ENCODE results near the gene MAPKAP1.

The MAPKAP1 gene

DNA sequence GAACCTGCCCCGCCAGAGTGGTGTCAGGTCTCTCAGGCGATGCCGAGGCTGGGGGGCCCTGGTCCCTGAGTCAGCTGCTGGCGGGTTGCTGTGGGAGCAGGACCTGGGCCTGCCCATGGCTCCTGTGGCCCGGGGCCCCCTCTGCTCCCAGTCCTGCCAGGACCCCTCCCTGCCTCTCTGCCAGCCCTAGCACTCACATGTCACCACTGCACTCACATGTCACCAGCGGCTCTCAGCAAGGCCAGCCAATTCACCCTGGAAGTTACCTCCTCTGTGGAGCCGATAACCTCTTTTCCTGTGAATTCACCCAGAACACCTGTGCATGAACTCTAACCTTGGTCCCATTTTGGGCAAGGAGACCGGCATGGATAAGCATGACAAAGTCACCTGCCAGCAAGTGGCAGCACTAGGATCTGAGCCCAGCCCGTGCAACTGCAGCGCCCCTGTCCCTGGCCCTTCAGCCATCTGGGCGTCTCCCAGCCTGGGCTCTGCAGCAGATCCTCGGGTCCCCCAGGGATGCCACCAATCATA lies 275.2 kb downstream of the MAPKAP1 start:
- DNase-seq (ENCODE audit: low read depth), result no peak

DNA sequence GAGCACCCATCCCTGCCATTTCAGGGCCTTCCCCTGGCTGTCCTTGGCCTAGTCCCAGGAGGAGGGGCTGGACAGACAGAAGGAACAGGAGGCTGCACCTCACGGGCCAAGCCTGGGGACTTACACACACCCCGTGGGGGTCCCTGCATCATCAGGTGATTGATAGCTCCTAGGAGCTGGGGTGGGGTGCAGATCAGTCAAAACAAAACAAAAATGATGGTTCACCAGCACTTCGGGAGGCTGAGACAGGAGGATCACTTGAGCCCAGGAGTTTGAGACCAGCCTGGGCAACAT lies 276.0 kb downstream of the MAPKAP1 start:
- DNase-seq (ENCODE audit: low read depth), result no peak

DNA sequence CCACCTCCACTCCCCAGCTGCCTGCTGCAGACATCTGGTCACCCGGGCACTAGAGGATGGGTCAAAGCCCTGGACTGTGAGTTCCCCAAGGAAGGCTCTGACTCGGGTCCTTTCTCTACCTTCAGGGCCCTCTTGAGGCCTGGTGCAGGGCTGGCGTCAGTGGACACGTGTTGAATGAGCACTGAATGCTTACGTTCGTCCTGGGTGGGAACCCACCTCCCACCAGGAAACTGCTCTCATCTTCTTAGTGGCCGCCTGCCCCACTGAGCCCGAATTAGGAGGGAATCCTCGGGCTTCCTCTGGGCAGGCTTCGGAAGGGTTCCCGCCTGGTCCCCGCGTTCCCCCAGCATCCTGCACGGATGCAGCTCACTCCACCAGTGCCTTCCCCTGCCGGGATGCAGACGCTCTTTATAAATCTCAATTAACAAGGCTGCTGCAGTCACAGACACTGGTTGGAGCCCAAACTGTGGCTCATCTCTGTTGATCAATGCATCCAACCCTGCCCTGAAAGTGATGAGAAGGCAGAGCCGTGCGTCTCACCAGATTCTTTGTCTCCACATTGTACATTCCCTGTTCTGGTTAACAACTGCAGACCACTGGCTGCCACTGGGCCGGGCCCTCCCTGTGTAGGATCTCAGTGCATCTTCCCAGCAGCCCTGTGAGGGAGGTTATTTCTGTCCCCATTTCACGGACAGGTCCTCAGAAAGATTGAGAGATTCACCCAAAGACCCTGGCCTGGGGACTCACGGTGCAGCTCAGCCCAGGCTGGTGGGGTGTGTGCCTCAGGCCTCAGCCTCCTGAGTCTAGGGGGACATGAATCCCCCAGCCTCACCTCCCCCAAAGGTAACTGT lies 276.6 kb downstream of the MAPKAP1 start:
- DNase-seq (ENCODE audit: low read depth), result no peak

DNA sequence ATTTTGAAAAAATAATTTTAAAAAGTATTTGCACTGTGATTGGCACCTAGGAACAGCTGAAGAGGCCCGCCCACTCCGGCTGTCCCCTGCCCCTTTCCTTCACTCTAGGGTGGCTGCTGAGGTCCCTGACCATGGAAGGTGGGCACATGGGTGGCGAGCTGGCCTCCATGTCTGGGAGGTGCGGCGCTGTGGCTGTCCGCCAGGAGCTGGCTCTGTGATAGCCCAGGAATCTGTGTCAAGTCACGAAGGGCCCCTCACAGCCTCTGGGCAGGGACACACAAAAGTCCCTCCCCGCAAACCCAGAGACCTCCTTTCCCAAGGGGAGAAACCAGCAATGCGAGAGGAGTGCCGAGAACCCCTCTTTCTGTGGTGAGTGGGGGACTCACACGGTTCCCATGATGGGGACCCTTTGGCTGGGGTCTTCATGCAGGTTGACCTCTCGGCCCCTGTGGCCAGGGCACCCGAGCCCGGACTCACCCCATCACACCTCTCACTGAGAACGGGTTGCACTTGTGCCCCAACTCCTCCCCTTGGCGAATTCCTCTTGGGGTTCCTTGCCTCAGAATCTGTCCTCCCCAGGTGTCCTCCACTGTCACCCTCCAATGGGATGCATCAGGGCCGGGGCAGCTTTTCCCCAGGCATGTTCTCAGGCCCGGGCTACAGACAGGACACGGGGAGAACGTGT lies 277.4 kb downstream of the MAPKAP1 start:
- DNase-seq (ENCODE audit: low read depth), result no peak

DNA sequence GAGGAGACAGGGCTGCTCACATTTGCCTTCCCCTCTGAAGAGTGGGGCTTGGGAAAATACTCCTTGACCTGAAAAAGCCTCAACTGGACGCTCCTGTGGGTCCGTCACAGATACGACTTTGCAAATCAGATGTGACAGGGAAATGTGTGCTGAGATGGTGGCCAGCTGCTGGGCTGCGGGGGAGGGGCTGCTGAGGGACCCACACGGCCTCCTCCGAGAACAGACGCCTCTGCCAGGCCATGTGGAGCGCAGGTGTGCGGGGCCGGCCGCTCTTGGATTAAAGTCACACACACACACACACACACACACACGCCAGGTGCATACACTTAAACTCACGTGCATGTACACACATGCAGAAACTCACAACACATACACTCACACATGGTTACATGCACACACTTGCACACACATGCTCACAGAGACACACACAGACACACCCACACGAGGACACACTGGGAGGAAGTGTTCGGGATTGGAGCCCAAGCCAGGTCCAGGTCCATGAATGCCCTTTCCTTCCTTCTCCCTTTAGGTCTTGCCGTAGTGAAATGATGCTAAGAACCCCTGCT lies 278.0 kb downstream of the MAPKAP1 start:
- DNase-seq (ENCODE audit: low read depth), result no peak

DNA sequence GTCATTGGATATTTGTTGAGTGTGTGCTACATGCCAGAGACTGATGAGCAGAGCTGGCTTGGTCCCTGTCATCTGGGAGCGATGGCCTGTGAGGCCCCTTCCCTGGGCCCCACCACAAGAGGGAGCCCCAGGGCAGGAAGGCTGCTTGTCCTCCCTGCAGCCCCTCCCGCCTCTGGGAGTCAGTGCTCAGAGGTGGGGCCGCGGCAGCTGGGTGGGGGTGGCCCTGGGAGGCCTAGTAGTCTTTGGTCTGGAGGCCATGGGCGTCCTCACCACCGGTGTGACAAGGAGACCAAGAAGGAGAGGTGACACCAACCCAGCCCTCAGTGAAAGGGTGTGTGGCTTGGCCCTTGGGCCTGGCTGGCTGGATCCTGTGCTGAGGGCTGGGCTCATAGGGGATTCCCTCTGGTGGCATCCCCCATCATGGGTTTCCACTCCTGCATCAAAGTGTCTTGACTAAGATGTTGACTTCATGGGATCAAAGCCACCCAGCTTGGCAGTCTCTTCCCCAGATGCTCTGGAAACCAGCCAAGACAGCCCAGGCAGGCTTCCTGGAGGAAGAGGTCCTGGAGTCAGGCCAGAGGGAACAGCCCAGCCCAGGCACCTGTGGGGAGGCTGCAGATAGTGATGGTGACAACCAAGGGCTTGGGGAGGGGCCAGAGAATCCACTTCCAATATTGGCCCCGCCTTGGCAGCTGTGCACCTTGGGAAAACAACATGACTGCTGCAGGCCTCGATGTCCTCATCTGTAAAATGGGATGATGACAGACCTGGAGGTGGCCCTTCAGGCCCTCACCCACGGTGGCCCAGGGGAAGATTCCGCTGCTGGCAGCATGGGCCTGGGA lies 278.7 kb downstream of the MAPKAP1 start:
- DNase-seq (ENCODE audit: low read depth), result peak; percentile 23

DNA sequence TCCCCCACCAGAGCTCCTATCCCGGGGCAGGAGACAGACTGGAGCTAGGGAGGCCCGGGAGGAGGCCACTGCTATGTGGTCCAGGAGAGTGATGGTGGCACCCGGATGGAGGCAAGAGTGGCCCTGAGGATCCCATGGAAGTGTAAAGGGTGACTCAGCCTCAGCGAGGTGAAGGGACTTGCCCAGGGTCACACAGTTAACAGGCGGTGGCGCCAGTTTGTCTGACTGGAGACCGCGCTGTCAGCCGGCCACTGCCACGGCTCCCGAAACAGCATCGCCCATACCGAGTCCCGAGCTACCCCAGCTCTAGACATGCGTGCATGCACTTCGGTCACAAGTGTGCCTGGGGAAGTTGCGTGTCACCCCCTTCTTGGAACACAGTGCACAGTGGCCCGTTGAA lies 279.5 kb downstream of the MAPKAP1 start:
- DNase-seq (ENCODE audit: low read depth), result no peak

DNA sequence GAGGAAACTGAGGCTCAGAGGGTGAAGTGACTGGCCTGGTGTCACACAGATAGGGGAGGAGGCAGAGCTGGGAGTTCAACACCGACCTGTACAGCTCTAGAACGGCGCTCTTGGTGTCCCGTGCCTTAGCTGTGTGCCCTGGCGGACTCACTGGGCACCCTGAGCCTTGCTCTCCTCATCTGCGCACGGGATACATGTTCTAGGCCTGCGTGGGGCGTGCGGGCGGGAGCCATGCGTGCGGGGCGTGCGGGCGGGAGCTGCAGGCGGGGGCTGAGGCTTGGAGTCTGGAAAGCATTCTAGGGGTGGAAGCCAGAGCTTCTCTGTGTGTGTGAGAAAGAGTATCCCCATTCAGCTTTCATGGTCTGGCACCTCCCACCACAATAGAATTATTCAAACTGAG lies 280.1 kb downstream of the MAPKAP1 start:
- no peak for DNase-seq (ENCODE audit: low read depth)

DNA sequence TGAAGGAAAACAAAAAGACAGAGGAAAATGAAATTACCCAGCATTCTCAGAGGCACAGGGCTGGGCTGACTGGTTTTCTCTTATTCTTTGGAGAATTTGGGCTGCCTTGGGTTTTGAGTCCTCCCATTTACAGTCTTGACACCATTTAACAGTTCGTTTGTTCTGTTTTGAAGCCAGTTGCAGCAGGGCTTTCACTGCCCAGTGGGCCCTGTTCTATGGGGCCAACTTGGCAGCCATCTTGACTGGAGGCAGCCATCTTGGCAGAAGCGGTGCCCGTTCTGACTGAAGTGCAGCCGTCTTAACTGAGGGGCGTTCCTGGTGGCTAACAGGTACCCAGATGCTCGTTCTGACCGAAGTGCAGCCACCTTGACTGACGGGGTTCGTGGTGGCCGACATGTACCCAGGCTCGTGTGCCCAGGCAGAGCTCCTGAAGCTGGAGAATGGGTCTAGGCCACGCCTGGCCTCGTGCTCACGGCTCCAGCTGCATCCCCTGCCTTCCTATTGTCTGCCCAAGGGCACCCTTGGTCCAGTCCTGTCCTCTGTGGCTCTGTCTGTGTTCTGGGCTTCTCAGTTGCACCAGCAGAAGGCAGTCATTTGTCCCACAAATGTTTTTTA lies 281.0 kb downstream of the MAPKAP1 start:
- no peak for DNase-seq (ENCODE audit: low read depth)

DNA sequence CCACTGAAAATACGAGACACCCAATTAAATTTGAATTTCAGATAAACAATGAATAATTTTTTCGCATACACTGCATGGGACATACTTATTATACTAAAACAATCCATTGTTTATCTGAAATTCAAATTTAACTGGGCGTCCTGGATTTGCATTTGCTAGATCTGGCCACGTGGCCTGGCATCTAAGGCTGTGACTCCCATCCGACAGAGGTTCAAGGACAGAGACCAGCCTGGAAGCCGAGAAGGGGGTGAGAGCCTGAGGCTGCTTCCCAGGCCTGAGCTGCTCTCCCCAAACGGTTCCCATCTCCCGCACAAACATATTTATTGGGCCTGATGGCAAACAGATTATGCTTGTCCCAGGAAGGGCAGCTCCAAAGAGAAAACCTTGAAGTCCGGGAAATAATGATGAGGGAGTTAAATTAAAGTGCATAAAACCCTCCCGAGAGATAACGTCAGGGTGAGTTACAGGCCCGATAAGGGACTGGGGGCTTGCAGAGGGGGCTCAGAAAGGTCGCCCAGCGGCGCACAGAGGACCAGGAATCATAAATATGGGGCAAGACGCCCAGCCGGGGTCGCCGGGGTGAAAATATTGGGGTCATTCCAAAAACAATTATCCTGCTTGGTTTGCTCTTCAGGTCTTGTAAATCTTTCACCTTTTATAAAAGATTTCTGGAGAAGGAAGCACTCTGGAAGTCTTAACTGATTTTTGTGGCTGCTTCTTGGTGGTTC lies 281.7 kb downstream of the MAPKAP1 start:
- DNase-seq (ENCODE audit: low read depth), result no peak

DNA sequence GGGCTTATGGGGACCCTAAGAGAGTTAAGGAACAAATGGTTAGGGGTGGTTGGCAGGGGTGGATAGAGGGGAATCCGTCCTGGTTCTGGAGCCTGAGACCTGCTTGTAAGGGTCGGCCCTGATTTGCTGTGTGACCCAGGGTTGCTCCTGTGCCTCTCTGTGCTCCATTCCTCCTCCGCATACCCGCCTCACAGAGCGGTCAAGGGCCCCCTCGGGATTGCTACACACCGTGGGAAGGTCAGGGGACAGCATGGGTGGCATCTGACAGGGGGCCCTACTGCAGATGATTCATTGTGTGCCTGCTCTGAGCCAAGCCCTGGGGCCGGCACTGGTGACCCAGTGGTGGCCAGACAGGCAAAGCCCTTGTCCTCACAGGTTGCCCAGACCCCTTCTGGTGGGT lies 283.0 kb downstream of the MAPKAP1 start:
- no peak for DNase-seq (ENCODE audit: low read depth)

DNA sequence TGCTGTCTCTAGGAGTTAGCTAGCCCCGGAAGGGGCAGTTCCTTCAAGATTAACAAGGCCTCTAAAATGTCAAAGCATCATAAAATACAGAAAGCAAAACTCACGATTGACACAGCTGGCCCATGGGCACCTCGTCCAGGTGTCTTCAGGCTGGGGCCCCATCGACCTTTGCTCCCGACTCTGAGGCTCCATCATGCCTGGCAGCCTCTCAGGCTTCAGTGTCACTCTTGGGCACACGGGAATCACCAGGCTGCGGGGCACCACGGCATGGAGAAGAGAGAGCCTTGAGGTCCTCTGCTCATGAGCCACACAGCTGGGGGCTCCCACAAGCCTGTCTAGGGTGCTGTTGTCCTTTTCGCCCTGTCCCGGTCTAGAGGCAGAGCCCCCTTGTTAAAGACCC lies 284.2 kb downstream of the MAPKAP1 start:
- DNase-seq (ENCODE audit: low read depth), result no peak

DNA sequence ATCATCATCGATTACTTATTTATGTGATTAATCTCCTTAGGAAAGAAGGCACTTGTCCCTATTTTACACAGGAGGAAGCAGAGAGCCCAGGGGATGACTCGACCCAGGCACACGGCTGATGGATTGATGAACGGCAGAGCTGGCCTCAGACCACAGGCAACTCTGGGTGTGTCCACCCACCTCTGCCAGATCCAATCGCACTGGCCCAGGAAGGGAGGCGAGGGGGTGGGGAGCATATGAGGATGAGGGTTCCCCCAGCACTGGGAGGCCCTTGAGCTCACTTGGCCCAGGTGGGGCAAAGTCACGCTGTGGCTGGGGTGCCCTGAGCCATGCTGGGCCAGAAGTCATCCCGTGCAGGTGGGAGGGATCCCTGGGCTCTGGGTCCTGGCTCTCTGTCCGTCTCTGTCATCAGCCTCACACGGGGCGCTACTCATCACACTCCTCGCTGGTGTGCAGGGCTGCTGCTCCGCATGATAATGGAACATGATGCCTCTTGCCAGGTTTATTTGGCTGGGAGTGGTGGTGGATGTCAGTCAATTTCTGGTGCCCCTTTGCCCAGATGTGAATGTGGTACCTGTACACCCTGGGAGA lies 285.3 kb downstream of the MAPKAP1 start:
- no peak for DNase-seq (ENCODE audit: low read depth)

DNA sequence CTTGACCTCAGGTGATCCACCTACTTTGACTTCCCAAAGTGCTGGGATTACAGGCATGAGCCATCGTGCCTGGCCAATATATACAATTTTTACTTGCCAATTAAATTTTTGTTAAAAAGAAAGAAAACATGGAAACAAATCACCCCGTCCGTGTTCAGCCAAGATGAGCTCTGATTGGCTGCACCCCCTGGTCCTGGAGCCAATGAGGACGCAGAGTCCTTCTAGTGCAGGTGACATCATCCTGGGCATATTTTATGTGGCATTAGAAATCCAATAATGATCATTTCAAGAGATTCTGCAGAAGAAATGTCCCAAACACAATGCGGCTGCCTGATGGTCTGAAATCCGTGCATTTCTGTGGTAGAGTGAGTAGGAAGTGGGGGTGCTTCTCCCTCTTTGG lies 285.8 kb downstream of the MAPKAP1 start:
- DNase-seq (ENCODE audit: low read depth), result no peak

DNA sequence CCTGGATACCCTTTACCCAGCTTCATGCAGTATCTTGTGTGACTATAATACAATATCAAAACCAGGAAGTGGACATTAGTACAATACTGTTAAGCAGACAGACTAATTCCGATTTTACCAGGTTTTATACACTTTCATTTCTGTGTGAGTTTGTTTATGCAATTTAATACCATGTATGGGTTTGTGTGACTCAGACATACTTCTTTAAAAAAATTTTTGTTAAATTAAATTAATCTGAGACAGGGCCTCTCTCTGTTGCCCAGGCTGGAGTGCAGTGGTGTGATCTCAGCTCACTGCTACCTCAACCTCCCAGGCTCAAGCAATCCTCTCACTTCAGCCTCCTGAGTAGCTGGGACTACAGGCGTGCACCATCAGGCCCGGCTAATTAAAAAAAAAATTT lies 288.6 kb downstream of the MAPKAP1 start:
- peak; percentile 33 for DNase-seq (ENCODE audit: low read depth)

DNA sequence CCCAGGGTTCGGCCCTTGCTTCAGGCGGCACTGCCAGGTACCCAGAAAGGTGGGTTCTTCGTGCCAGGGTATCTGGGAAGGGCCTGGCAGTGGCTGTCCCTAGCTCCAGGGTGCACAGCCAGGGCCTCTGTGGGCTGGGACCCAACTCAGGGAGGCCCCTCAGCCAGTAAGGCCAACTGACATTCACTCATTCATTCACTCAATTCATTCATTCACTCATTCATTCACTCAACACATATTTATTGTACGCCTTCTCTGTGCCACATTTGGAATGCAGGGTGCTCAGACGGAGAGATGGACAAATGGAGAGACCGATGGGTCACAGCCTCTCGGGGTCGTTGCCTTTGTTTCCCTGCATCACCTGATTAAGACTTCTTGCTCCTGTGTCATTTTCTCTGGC lies 290.5 kb downstream of the MAPKAP1 start:
- DNase-seq (ENCODE audit: low read depth), result no peak

DNA sequence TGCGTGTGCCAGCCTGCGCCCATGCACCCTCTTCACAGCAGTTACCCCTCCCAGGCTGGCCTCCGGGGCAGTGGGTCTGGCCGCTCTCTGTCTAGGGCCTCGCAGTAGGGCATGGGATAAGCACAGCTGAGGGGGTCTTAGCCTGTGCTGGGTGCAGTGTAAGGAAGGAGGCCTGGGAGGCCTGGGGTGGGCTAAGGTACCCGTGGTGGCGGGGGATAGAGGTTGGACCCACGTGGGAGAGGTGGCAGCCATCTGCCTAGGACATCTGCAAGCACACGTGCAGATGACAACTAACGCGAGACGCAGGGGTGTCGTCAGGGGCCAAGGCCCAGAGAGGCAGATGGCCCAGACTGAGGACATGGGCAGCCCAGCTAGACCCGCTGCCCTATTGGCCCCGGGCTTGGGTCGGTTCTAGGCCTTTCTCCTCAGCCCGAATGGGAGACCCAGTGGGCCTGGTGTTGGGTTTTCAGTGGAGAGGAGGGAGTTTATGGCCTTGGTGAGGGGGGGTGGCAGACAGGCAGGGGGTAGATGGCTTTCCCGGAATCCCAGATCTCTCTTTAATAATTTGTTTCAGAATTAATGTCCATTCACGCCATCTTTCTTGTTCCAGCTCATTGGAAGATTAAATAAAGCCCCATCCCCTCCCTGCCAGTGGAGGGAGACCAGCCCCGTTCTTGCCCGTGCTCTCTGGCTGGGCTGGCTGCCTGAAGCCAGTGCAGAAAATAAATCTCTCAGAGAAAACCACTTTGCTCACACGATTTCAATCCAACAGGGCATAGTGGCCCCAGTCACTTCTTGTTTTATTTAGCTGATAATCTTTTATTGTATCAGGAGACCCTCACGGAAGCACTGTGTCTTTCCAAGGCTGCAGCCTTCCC lies 291.2 kb downstream of the MAPKAP1 start:
- DNase-seq (ENCODE audit: low read depth), result no peak

DNA sequence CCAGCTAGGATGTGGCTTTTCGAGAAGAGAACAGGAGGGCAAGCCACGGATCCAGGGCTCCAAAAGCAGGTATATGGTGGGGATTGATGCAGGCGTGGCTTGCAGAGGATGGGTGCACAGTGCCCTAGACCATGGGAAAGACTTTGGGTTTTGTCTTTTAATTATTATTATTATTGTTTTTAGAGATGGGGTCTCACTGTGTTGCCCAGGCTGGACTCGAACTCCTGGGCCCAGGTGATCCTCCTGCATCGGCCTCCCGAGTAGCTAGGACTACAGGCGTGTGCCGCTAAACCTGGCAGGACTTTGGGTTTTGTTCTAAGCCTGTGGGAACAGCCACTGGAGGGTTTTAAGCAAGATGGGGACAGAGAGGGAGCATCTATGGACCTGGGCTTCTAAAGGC lies 293.4 kb downstream of the MAPKAP1 start:
- DNase-seq (ENCODE audit: low read depth), result no peak

DNA sequence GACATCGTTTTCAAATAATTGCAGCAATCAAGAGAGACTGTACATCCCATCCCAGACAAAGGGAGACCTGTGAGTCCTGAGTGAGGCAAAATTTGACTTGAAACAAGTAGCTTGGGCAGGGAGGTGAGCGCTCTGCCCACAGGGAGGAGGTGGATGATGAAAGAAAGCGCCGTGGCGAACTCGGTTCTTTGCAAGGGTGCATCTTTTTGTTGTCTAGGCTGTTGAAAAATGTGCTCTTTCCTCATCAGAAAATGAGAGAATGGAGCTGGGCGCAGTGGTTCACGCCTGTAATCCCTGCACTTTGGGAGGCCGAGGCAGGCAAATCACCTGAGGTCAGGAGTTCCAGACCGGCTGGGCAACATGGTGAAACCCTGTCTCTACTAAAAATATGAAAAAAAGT lies 294.8 kb downstream of the MAPKAP1 start:
- no peak for DNase-seq (ENCODE audit: low read depth)

Measured in EH (cell line).